Thyroid gland (tissue), 4 donors: Measurements from ENCODE around the gene PKNOX2.

ENCODE experiments used
- POLR2A ChIP-seq, 2 donors: fragments of 450-650 bp; IDR thresholded peaks; one replicate each; pipeline ENCODE4 v1.6.1; 2017; ENCODE audit warnings: antibody characterized with exemption in 2 of 2, mild to moderate bottlenecking in 2 of 2, moderate library complexity in 1 of 2
- TF ChIP-seq, protein P1 (sequence below), 6 experiments: fragments of 200-600 bp in 3 of 6; fragments of 450-650 bp in 3 of 6; sonication (generic) in 3 of 6; IDR thresholded peaks; one replicate each; pipeline ENCODE4 v1.5.1; 2016 to 2019; ENCODE audit warnings: antibody characterized with exemption in 6 of 6, mild to moderate bottlenecking in 2 of 6, inconsistent platforms in 1 of 6, moderate library complexity in 1 of 6

DNA sequence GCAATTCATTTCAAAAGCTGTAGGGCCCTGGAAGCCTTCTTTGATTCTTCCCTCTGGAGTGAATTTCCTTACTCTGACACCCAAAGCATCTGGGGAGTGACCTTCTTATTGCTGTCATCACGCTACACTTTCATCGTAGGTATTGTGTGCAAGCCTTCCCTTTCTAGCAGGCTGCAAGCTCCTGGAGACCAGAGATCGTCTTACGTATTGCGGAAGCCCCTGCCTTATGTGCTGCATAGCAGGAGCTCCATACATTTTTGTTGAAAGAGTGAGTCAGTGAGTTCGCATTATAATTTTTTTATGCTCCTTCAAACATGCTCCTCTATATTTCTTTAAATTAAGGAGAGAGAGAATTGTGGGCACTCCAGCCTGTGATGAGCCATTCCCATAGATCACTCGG lies 32.0 kb upstream of the PKNOX2 start:
- TF ChIP-seq, protein P1, sequence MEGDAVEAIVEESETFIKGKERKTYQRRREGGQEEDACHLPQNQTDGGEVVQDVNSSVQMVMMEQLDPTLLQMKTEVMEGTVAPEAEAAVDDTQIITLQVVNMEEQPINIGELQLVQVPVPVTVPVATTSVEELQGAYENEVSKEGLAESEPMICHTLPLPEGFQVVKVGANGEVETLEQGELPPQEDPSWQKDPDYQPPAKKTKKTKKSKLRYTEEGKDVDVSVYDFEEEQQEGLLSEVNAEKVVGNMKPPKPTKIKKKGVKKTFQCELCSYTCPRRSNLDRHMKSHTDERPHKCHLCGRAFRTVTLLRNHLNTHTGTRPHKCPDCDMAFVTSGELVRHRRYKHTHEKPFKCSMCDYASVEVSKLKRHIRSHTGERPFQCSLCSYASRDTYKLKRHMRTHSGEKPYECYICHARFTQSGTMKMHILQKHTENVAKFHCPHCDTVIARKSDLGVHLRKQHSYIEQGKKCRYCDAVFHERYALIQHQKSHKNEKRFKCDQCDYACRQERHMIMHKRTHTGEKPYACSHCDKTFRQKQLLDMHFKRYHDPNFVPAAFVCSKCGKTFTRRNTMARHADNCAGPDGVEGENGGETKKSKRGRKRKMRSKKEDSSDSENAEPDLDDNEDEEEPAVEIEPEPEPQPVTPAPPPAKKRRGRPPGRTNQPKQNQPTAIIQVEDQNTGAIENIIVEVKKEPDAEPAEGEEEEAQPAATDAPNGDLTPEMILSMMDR (IDR thresholded peaks at IDR 0.05): no peak
- TF ChIP-seq POLR2A (IDR thresholded peaks at IDR 0.05): no peak
